PC-3 (cell line): Measurements from ENCODE around the gene ANKRD9. TPM values are rescaled to one million over a fixed set of nuclear protein-coding genes. Genes with fewer than 3 reads are reported as not detected.

Experiments used
- ATAC-seq: fragments of 200-7000 bp; cut with Tn5 transposase; 2 replicates; pipeline ENCODE4 v1.9.1; 2020; ENCODE audit warnings: mild to moderate bottlenecking, moderate library complexity
- BruUV-seq: library from RNA; stranded (reverse); fragments of 400-500 nt; replicated peaks from 2 replicates; lab custom pipeline; 2021; lab: Mats Ljungman, UMichigan
- CTCF ChIA-PET: fragments of 300-600 bp; sonication (Branson Sonifier 250); formaldehyde crosslinking; loops from one replicate; lab custom pipeline; 2022; ENCODE audit warnings: antibody characterized with exemption; lab: Charles Lee
- POLR2A ChIA-PET: fragments of 300-600 bp; sonication (Branson Sonifier 250); formaldehyde crosslinking; loops from one replicate; lab custom pipeline; 2022; ENCODE audit warnings: antibody characterized with exemption; ENCODE audit not compliant: unreplicated experiment; lab: Charles Lee
- DNase-seq: peaks from one replicate; pipeline ENCODE4 v3.0.0-alpha.2; 2015
- H2AFZ ChIP-seq: fragments of 300-600 bp; sonication (generic); 2 replicates; pipeline ENCODE4 v1.6.0; 2016; ENCODE audit warnings: antibody characterized with exemption, low read length
- H3F3A ChIP-seq: fragments of 300-600 bp; sonication (generic); one replicate; pipeline ENCODE4 v1.6.0; 2017; ENCODE audit warnings: antibody characterized with exemption, low read length, control low read depth, mild to moderate bottlenecking; ENCODE audit not compliant: unreplicated experiment
- H3K27ac ChIP-seq: fragments of 300-600 bp; sonication (generic); 2 replicates; pipeline ENCODE4 v1.5.1; 2016; ENCODE audit warnings: mild to moderate bottlenecking, low read length
- H3K27me3 ChIP-seq: fragments of 300-600 bp; sonication (generic); 2 replicates; pipeline ENCODE4 v1.6.1; 2016; ENCODE audit warnings: low read length, mixed read lengths
- H3K36me3 ChIP-seq: fragments of 300-600 bp; sonication (generic); 2 replicates; pipeline ENCODE4 v1.6.1; 2016; ENCODE audit warnings: low read depth, mixed run types, low read length, mixed read lengths
- H3K4me1 ChIP-seq: fragments of 300-600 bp; sonication (generic); 2 replicates; pipeline ENCODE4 v1.5.1; 2016; ENCODE audit warnings: low read length; ENCODE audit not compliant: insufficient read depth
- H3K4me2 ChIP-seq: fragments of 300-600 bp; sonication (generic); 2 replicates; pipeline ENCODE4 v1.6.0; 2016; ENCODE audit warnings: low read length
- H3K4me3 ChIP-seq: fragments of 300-600 bp; sonication (generic); 2 replicates; pipeline ENCODE4 v1.5.1; 2016; ENCODE audit warnings: mild to moderate bottlenecking, low read length, mixed read lengths
- H3K79me2 ChIP-seq: fragments of 300-600 bp; sonication (generic); 2 replicates; pipeline ENCODE4 v1.6.1; 2017; ENCODE audit warnings: low read length, mixed read lengths
- H3K9ac ChIP-seq: fragments of 300-600 bp; sonication (generic); 2 replicates; pipeline ENCODE4 v1.6.0; 2016; ENCODE audit warnings: mild to moderate bottlenecking, low read length
- H3K9me2 ChIP-seq: fragments of 300-600 bp; sonication (generic); replicated peaks from 2 replicates; pipeline ENCODE4 v1.6.1; 2016; ENCODE audit warnings: mixed run types, low read length, mixed read lengths
- H3K9me3 ChIP-seq: fragments of 300-600 bp; sonication (generic); 2 replicates; pipeline ENCODE4 v1.6.1; 2016; ENCODE audit warnings: low read length, mixed read lengths
- H4K20me1 ChIP-seq: fragments of 300-600 bp; sonication (generic); 2 replicates; pipeline ENCODE4 v1.6.1; 2016; ENCODE audit warnings: low read length, mixed read lengths
- EZH2 ChIP-seq: fragments of 300-600 bp; sonication (generic); IDR thresholded peaks from one replicate; pipeline ENCODE4 v1.6.1; 2017; ENCODE audit warnings: antibody characterized with exemption, mild to moderate bottlenecking, low read length; ENCODE audit not compliant: unreplicated experiment
- EZH2phosphoT487 ChIP-seq: fragments of 300-600 bp; sonication (generic); IDR thresholded peaks from 2 replicates; pipeline ENCODE4 v1.6.1; 2018; ENCODE audit warnings: mild to moderate bottlenecking, antibody characterized with exemption, low read length, borderline replicate concordance
- intact Hi-C: fragments of 100-400 bp; cut with micrococcal nuclease; formaldehyde crosslinking; loops from 2 replicates; pipeline ENCODE4 v1.9.0; 2023
- total RNA-seq: library from RNA; depleted of rRNA; stranded (reverse); fragments of >200 nt; gene quantifications from 2 replicates; pipeline ENCODE4 v1.2.3, GENCODE V29; 2014
- TF ChIP-seq, protein P1 (sequence below): fragments of 300-600 bp; sonication (generic); conservative IDR thresholded peaks from 2 replicates; pipeline ENCODE4 v1.5.1; 2017; ENCODE audit warnings: antibody characterized with exemption, low read depth, mild to moderate bottlenecking, low read length

Gene ANKRD9
- total RNA-seq, 1 experiment from 2014 or later: 52.6 TPM

DNA sequence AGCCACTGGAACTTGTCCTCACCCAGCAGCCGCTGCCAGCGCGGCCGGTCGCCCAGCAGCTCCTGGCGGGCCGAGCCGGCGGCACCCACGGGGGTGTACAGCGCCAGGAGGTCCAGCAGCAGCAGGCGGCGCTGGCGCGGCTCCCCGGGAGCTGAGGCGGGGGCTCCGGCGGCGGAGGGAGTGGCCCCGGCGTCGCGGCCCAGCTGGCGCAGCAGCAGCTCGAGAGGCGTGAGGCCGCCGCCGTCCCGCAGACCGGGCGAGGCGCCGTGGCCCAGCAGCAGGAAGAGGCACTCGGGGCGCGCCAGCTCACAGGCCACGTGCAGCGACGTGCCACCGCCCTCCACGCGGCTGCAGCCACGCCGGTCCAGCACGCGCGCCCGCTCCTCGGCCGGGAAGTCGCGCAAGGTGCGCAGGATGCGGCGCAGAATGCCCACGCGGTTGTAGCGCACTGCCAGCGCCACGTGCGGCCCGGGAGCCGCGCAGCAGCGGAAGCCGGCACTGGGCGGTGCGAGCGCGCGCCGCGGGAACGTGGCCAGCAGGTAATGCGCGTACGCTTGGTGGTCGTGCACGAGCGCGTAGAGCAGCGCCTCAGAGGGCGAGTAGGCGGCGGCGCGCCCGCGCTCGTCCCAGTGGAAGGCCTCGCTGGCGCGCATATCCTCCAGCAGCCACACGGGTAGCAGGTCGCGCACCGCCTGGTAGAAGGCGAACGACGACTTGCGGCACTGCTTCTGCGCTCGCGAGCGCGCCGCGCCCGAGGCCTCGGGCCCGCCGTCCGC is 2.3 kb downstream of the ANKRD9 start:
- Histone ChIP-seq H3K4me1 (peaks cover 32% of the 10 kb centered on the region), H3K27me3 (no peaks in the 10 kb centered on the region), H4K20me1 (no peaks in the 10 kb centered on the region), H2AFZ (no peak overlapping the region), H3K79me2 (peaks cover 6% of the 10 kb centered on the region; the same call in 1 of the 2 replicates), H3K36me3 (no peaks in the 10 kb centered on the region), H3K27ac (no peak overlapping the region), H3K4me3 (no peak overlapping the region), H3K9me2 (no peaks in the 10 kb centered on the region), H3K9ac (no peak overlapping the region), H3K4me2 (no peak overlapping the region), H3K9me3 (no peaks in the 10 kb centered on the region), H3F3A (no peaks in the 10 kb centered on the region)
- no TSS peak for BruUV-seq
- POLR2A ChIA-PET: no interaction called here
- TF ChIP-seq EZH2: no peak
- TF ChIP-seq, protein P1, sequence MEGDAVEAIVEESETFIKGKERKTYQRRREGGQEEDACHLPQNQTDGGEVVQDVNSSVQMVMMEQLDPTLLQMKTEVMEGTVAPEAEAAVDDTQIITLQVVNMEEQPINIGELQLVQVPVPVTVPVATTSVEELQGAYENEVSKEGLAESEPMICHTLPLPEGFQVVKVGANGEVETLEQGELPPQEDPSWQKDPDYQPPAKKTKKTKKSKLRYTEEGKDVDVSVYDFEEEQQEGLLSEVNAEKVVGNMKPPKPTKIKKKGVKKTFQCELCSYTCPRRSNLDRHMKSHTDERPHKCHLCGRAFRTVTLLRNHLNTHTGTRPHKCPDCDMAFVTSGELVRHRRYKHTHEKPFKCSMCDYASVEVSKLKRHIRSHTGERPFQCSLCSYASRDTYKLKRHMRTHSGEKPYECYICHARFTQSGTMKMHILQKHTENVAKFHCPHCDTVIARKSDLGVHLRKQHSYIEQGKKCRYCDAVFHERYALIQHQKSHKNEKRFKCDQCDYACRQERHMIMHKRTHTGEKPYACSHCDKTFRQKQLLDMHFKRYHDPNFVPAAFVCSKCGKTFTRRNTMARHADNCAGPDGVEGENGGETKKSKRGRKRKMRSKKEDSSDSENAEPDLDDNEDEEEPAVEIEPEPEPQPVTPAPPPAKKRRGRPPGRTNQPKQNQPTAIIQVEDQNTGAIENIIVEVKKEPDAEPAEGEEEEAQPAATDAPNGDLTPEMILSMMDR: no peak
- TF ChIP-seq EZH2phosphoT487: no peak
- intact Hi-C loops: no loop called here
- ATAC-seq: no peak
- DNase-seq: no peak
- CTCF ChIA-PET: interaction anchor here (1.3 kb wide), 1 partner anchor 69 kb away, joined by 9 read pairs; no protein-coding TSS in a partner anchor

- no peaks in the 10 kb centered on the region for H3K27me3 ChIP-seq
- H3K4me1 ChIP-seq: peaks cover 32% of the 10 kb centered on the region
- ChIA-PET CTCF (no interaction called here), POLR2A (no interaction called here)
- no peak overlapping the region for H3K9ac ChIP-seq
- BruUV-seq: no TSS peak
- no peaks in the 10 kb centered on the region for H3K9me2 ChIP-seq
- H3K9me3 ChIP-seq: no peaks in the 10 kb centered on the region
- H3K27ac ChIP-seq: no peak overlapping the region
- H3K4me3 ChIP-seq: no peak overlapping the region
- H3K79me2 ChIP-seq: peaks cover 6% of the 10 kb centered on the region; the same call in 1 of the 2 replicates
- DNase-seq (no peak), ATAC-seq (no peak)
- intact Hi-C loops: no loop called here
- no peaks in the 10 kb centered on the region for H3K36me3 ChIP-seq
- no peak overlapping the region for H2AFZ ChIP-seq
- no peaks in the 10 kb centered on the region for H3F3A ChIP-seq
- no peaks in the 10 kb centered on the region for H4K20me1 ChIP-seq
- H3K4me2 ChIP-seq: no peak overlapping the region
- TF ChIP-seq EZH2 (no peak), EZH2phosphoT487 (no peak)
- TF ChIP-seq, protein P1: no peak
These were observed 3.0 kb downstream of the ANKRD9 start for GRCh38 chr14:102506626-102506925.
